Liver (tissue), 9 donors: ENCODE measurements around the gene CD47. TPM values are rescaled to one million over a fixed set of nuclear protein-coding genes. Genes with fewer than 3 reads are reported as not detected.

Source experiments
- DNase-seq: peaks from one replicate; pipeline ENCODE4 v3.0.0-alpha.2; 2017; ENCODE audit warnings: low spot score
- H3K27ac ChIP-seq, 2 donors: one replicate each; pipeline ENCODE4 v1.7.0; 2013; ENCODE audit warnings: inconsistent platforms in 2 of 2, low read length in 2 of 2, control low read depth in 1 of 2, low read depth in 1 of 2, mild to moderate bottlenecking in 1 of 2
- H3K27me3 ChIP-seq, 4 donors: one replicate each; pipeline versions ENCODE4 v1.6.1 to v1.7.0; 2013; ENCODE audit warnings: low read length in 3 of 4, inconsistent platforms in 1 of 4, mild to moderate bottlenecking in 1 of 4, moderate library complexity in 1 of 4; ENCODE audit not compliant: control insufficient read depth in 4 of 4, insufficient read depth in 4 of 4
- H3K36me3 ChIP-seq, 4 donors: one replicate each; pipeline versions ENCODE4 v1.6.1 to v1.7.0; 2013; ENCODE audit warnings: low read length in 3 of 4, mild to moderate bottlenecking in 3 of 4, low read depth in 1 of 4, moderate library complexity in 1 of 4; ENCODE audit not compliant: control insufficient read depth in 4 of 4, insufficient read depth in 3 of 4
- H3K4me1 ChIP-seq, 4 donors: one replicate each; pipeline versions ENCODE4 v1.6.1 to v1.7.0; 2013; ENCODE audit warnings: low read length in 3 of 4, mild to moderate bottlenecking in 3 of 4, moderate library complexity in 1 of 4; ENCODE audit not compliant: control insufficient read depth in 4 of 4, insufficient read depth in 4 of 4
- H3K4me3 ChIP-seq, 3 donors: one replicate each; pipeline versions ENCODE4 v1.6.1 to v1.7.0; 2013; ENCODE audit warnings: low read length in 3 of 3, control low read depth in 1 of 3, low read depth in 1 of 3, mild to moderate bottlenecking in 1 of 3
- H3K9ac ChIP-seq, 2 donors: one replicate each; pipeline ENCODE4 v1.7.0; 2013; ENCODE audit warnings: low read length in 2 of 2, mild to moderate bottlenecking in 2 of 2, moderate library complexity in 2 of 2, control low read depth in 1 of 2, low read depth in 1 of 2
- H3K9me3 ChIP-seq, 4 donors: one replicate each; pipeline versions ENCODE4 v1.6.1 to v1.7.0; 2013; ENCODE audit warnings: low read length in 3 of 4; ENCODE audit not compliant: control insufficient read depth in 4 of 4
- CTCF ChIP-seq: fragments of 150-350 bp; IDR thresholded peaks from 2 replicates; pipeline ENCODE4 v1.5.1; 2017; ENCODE audit warnings: improper control_type of control experiment, low read depth, low read length; ENCODE audit not compliant: missing input control
- EGR1 ChIP-seq, 2 donors: IDR thresholded peaks; 2 replicates each; pipeline ENCODE4 v1.6.1; 2016 to 2018; ENCODE audit warnings: antibody characterized with exemption in 2 of 2, low read depth in 2 of 2
- FOXA1 ChIP-seq: IDR thresholded peaks from 2 replicates; pipeline ENCODE4 v1.6.1; 2016; ENCODE audit warnings: antibody characterized with exemption
- FOXA2 ChIP-seq: IDR thresholded peaks from 2 replicates; pipeline ENCODE4 v1.6.1; 2016; ENCODE audit warnings: antibody characterized with exemption
- GABPA ChIP-seq, 2 donors: IDR thresholded peaks in 1 of 2; conservative IDR thresholded peaks in 1 of 2; 2 replicates each; pipeline ENCODE4 v1.6.1; 2016; ENCODE audit warnings: antibody characterized with exemption in 2 of 2, mild to moderate bottlenecking in 1 of 2, moderate library complexity in 1 of 2
- HNF4A ChIP-seq, 2 donors: conservative IDR thresholded peaks; 2 replicates each; pipeline ENCODE4 v1.6.1; 2016; ENCODE audit warnings: antibody characterized with exemption in 2 of 2, mild to moderate bottlenecking in 2 of 2
- HNF4G ChIP-seq: IDR thresholded peaks from 2 replicates; pipeline ENCODE4 v1.6.1; 2016; ENCODE audit warnings: antibody characterized with exemption
- JUND ChIP-seq, 2 donors: IDR thresholded peaks; 2 replicates each; pipeline ENCODE4 v1.6.1; 2016; ENCODE audit warnings: antibody characterized with exemption in 2 of 2
- MAX ChIP-seq: IDR thresholded peaks from 2 replicates; pipeline ENCODE4 v1.6.1; 2016; ENCODE audit warnings: antibody characterized with exemption
- NR2F2 ChIP-seq: IDR thresholded peaks from 2 replicates; pipeline ENCODE4 v1.6.1; 2016; ENCODE audit warnings: antibody characterized with exemption
- RAD21 ChIP-seq, 2 donors: IDR thresholded peaks; 2 replicates each; pipeline ENCODE4 v1.6.1; 2016; ENCODE audit warnings: antibody characterized with exemption in 2 of 2, mild to moderate bottlenecking in 2 of 2
- RXRA ChIP-seq, 2 donors: IDR thresholded peaks; 2 replicates each; pipeline ENCODE4 v1.6.1; 2017 to 2018; ENCODE audit warnings: antibody characterized with exemption in 2 of 2, mild to moderate bottlenecking in 1 of 2
- SP1 ChIP-seq: IDR thresholded peaks from 2 replicates; pipeline ENCODE4 v1.6.1; 2018; ENCODE audit warnings: antibody characterized with exemption, mild to moderate bottlenecking
- TAF1 ChIP-seq: conservative IDR thresholded peaks from 2 replicates; pipeline ENCODE4 v1.6.1; 2016; ENCODE audit warnings: antibody characterized with exemption, mild to moderate bottlenecking
- YY1 ChIP-seq: IDR thresholded peaks from 2 replicates; pipeline ENCODE4 v1.6.1; 2016; ENCODE audit warnings: antibody characterized with exemption, mild to moderate bottlenecking
- WGBS: extraction: QIAGEN DNeasy Blood & Tissue Kit; methylation state at CpG from one replicate; pipeline ENCODE4 v1.1.7; 2013; 5-methylcytosine and 5-hydroxymethylcytosine counted together
- polyA plus RNA-seq, 2 donors: library from polyadenylated mRNA; stranded (reverse) in 1 of 2; unstranded in 1 of 2; fragments of 200-250 nt in 1 of 2; fragments of >200 nt in 1 of 2; fragmentation: Nextera tagmentation in 1 of 2; extraction: Ambion mirVana in 1 of 2; gene quantifications; one replicate each; pipeline versions ENCODE4 v1.2.1 to v1.2.3, GENCODE V29; 2013 to 2015
- total RNA-seq, 2 donors: library from RNA; depleted of rRNA; stranded (reverse); fragments of >200 nt; gene quantifications; one replicate each; pipeline ENCODE4 v1.2.3, GENCODE V29; 2014
- TF ChIP-seq, protein P1 (sequence below): IDR thresholded peaks from 2 replicates; pipeline ENCODE4 v1.6.1; 2016; ENCODE audit warnings: antibody characterized with exemption, mild to moderate bottlenecking
- TF ChIP-seq, protein P2 (sequence below): IDR thresholded peaks from 2 replicates; pipeline ENCODE4 v1.6.1; 2016; ENCODE audit warnings: antibody characterized with exemption
- TF ChIP-seq, protein P3 (sequence below): IDR thresholded peaks from 2 replicates; pipeline ENCODE4 v1.6.1; 2016; ENCODE audit warnings: antibody characterized with exemption
- donor health status: healthy.
- donor health status: healthy.
- donor health status: healthy.
- donor health status: healthy.
- donor health status: healthy.

CD47 gene
- total and polyA plus RNA-seq, 4 donors: 23.4 to 39.5 (median 33.9) TPM

DNA sequence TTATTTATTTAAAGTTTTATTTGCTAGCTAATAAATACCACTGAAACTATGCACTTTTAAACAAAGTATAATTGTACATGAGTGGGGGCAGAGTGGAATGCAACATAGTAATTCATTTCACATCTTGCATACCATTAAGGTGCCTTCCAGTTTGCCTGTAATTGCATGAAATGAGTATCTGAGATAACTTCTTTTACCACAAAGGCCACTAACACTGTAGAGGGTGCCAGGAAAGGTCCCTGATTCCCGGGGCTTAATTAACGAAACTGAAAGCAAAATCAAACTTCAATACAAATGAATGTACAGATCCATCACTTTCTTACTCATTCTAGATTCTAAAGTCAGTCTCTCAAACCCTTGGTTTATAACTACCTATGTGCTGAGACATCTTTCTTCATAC, 2.1 kb downstream of the CD47 start:
- no peak for DNase-seq
- peaks cover 2 to 18% (median 15%) of the 10 kb centered on the region in 4 donors for H3K4me1 ChIP-seq
- H3K9ac ChIP-seq: peak overlapping the region; percentile 3 to 91
- H3K27me3 ChIP-seq: no peaks in the 10 kb centered on the region
- TF ChIP-seq MAX (no peak), TAF1 (no peak), NR2F2 (no peak), GABPA (IDR thresholded peaks at IDR 0.05 in 1 of 2, conservative IDR thresholded peaks at IDR 0.05 in 1 of 2) (no peak), FOXA1 (no peak), HNF4A (conservative IDR thresholded peaks at IDR 0.05) (no peak), RAD21 (IDR thresholded peaks at IDR 0.05) (no peak), RXRA (IDR thresholded peaks at IDR 0.05) (no peak)
- H3K36me3 ChIP-seq: no peaks in the 10 kb centered on the region
- no peak overlapping the region for H3K27ac ChIP-seq
- peak overlapping the region; percentile 37 to 50 (median 41) for H3K4me3 ChIP-seq
- under 1% methylated on average over 2 of the region's 2 CpGs for WGBS
- no peaks in the 10 kb centered on the region for H3K9me3 ChIP-seq

GRCh38 chr3:108088146-108088545, 2.7 kb downstream of the CD47 start:
- Histone ChIP-seq H3K9ac (no peak overlapping the region), H3K9me3 (no peaks in the 10 kb centered on the region), H3K36me3 (no peaks in the 10 kb centered on the region), H3K27ac (no peak overlapping the region), H3K4me3 (no peak overlapping the region), H3K4me1 (peaks cover 2 to 18% (median 15%) of the 10 kb centered on the region in 4 donors), H3K27me3 (no peaks in the 10 kb centered on the region)
- TF ChIP-seq HNF4G: no peak
- 88% methylated on average over 4 of the region's 4 CpGs for WGBS
- no peak for DNase-seq

DNA sequence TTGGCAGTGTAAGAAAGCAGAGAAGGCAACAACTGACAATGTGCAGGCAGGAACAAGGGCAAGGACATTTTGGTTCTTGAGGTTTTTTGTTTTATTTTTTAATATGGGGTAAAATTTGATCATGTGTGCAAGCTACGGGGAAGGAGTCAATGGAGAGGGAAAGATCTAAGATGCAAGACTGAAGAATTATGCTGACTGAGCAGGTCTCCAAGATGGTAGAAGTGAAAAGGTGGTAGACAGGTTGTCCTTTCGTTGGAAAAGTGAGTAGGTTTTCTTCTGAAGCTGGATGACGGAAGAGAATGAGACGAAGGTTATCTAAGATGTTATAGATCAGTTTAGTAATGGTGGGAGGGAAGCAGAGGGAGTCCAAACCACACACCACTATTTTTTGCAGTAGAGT, 4.2 kb downstream of the CD47 start:
- WGBS: 94% methylated on average over 4 of the region's 4 CpGs

More for the DNA sequence above, 4.2 kb downstream of the CD47 start:
- Histone ChIP-seq H3K36me3 (no peaks in the 10 kb centered on the region), H3K4me3 (no peak overlapping the region), H3K9me3 (no peaks in the 10 kb centered on the region), H3K27ac (no peak overlapping the region), H3K9ac (no peak overlapping the region), H3K4me1 (peaks cover 2 to 17% (median 14%) of the 10 kb centered on the region in 4 donors), H3K27me3 (no peaks in the 10 kb centered on the region)
- TF ChIP-seq CTCF: no peak
- TF ChIP-seq GABPA (IDR thresholded peaks at IDR 0.05 in 1 of 2, conservative IDR thresholded peaks at IDR 0.05 in 1 of 2): no peak
- TF ChIP-seq SP1: no peak
- TF ChIP-seq FOXA2: no peak
- TF ChIP-seq, protein P1, sequence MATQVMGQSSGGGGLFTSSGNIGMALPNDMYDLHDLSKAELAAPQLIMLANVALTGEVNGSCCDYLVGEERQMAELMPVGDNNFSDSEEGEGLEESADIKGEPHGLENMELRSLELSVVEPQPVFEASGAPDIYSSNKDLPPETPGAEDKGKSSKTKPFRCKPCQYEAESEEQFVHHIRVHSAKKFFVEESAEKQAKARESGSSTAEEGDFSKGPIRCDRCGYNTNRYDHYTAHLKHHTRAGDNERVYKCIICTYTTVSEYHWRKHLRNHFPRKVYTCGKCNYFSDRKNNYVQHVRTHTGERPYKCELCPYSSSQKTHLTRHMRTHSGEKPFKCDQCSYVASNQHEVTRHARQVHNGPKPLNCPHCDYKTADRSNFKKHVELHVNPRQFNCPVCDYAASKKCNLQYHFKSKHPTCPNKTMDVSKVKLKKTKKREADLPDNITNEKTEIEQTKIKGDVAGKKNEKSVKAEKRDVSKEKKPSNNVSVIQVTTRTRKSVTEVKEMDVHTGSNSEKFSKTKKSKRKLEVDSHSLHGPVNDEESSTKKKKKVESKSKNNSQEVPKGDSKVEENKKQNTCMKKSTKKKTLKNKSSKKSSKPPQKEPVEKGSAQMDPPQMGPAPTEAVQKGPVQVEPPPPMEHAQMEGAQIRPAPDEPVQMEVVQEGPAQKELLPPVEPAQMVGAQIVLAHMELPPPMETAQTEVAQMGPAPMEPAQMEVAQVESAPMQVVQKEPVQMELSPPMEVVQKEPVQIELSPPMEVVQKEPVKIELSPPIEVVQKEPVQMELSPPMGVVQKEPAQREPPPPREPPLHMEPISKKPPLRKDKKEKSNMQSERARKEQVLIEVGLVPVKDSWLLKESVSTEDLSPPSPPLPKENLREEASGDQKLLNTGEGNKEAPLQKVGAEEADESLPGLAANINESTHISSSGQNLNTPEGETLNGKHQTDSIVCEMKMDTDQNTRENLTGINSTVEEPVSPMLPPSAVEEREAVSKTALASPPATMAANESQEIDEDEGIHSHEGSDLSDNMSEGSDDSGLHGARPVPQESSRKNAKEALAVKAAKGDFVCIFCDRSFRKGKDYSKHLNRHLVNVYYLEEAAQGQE: no peak
- no peak for TF ChIP-seq TAF1
- TF ChIP-seq, protein P2, sequence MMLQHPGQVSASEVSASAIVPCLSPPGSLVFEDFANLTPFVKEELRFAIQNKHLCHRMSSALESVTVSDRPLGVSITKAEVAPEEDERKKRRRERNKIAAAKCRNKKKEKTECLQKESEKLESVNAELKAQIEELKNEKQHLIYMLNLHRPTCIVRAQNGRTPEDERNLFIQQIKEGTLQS: no peak
- TF ChIP-seq, protein P3, sequence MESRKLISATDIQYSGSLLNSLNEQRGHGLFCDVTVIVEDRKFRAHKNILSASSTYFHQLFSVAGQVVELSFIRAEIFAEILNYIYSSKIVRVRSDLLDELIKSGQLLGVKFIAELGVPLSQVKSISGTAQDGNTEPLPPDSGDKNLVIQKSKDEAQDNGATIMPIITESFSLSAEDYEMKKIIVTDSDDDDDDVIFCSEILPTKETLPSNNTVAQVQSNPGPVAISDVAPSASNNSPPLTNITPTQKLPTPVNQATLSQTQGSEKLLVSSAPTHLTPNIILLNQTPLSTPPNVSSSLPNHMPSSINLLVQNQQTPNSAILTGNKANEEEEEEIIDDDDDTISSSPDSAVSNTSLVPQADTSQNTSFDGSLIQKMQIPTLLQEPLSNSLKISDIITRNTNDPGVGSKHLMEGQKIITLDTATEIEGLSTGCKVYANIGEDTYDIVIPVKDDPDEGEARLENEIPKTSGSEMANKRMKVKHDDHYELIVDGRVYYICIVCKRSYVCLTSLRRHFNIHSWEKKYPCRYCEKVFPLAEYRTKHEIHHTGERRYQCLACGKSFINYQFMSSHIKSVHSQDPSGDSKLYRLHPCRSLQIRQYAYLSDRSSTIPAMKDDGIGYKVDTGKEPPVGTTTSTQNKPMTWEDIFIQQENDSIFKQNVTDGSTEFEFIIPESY: no peak
- no peak for TF ChIP-seq MAX
- TF ChIP-seq NR2F2: no peak
- no peak for TF ChIP-seq HNF4G
- no peak for TF ChIP-seq JUND (IDR thresholded peaks at IDR 0.05)
- TF ChIP-seq RXRA (IDR thresholded peaks at IDR 0.05): no peak
- TF ChIP-seq YY1: no peak
- no peak for TF ChIP-seq EGR1 (IDR thresholded peaks at IDR 0.05; ENCODE audit: low read depth in 2 of 2)
- TF ChIP-seq HNF4A (conservative IDR thresholded peaks at IDR 0.05): no peak
- TF ChIP-seq FOXA1: no peak
- DNase-seq: no peak
